ENCODE results near the gene HOXA11. TPM values are rescaled to one million over a fixed set of nuclear protein-coding genes. Genes with fewer than 3 reads are reported as not detected.
A peak's percentile ranks its signal among the peaks of the same experiment; 100 is the strongest.

HOXA11 gene
- total and polyA plus RNA-seq, 5 donors, result not detected

DNA sequence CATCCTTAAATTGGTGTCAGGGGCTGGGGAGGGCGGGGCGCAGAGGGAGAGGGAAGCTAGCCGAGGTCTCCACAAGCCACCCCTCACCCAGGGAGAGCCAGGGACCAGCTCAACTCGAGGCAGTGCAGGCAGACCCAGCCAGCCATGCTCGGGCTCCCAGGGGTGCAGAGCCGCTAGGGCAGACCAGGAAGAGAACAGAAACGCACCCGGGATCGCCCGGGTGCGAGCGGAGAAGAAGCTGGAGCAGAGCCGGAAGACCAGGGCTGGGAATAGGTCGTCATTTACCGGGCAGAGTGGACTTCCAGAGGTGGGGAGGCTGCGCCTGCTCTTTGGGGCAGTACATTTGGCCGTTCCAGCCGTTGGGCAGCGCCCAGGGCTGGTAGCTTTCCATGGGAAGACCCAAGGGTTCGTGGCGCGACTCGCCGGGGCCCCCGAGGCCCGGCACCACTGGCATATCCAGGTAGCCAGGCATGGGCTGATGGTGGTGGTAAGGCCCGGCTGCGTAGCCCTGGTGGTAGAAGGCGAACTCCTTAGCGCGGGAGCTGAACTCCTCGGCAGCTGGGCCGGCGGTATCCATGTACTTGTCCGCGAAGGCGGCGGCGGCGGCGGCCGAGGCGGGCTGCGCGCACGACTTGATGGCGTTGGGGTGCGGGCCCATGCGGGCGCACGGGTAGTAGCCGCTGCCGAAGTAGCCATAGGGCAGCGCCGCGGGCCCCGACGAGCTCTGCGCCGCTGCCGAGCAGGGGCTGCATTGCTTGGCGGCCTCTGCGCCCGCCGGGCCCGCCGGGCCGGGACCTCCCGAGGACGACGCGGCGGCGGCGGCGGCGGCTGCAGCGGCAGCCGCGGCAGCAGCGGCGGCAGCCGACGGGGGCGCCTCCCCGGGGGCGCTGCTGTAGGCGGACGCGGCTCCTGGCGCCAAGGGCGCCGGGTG, 14.1 kb upstream of the HOXA11 start:
- ATAC-seq, result no peak

DNA sequence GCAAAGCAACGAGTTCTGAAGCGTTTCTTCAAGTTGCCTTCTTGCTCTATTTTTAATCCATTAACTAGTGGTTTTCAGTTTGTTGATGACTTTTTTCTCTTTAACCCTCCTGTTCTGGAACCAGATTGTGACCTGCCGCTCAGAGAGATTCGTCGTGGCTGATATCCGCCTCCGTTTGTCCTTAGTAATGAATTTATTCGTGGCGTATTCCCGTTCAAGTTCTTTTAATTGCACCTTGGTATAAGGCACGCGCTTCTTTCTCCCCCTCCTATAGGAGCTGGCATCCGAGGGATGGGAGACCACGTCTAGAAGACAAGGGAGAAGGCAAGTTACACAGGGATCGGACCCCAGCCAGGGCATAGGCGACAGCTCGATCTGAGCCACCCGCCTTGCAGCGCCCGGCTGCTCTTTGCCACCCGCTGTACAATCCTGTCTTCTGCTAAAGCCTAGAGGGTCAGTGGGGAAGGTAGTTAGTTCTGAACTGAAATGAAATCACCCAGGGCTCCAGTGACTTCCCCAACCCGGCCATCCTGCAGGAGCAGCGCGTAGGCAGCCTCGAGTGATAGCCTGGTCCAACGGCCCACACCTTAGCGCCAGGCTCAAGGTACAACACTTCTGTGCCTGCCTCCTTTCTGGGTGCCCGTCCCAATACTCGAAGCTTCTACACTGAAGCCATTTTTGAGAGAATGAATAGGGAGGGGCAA, 13.3 kb upstream of the HOXA11 start:
- Histone ChIP-seq H3K9me3 (ENCODE audit: control insufficient read depth, low read length) (no peaks in the 10 kb centered on the region), H3K4me1 (ENCODE audit: control insufficient read depth, insufficient read depth, low read length) (no peaks in the 10 kb centered on the region), H3K27me3 (ENCODE audit: control insufficient read depth, insufficient read depth) (no peaks in the 10 kb centered on the region), H3K27ac (ENCODE audit: low read length) (no peak overlapping the region), H3K4me3 (ENCODE audit: low read length) (no peak overlapping the region)
- DNase-seq (no peak), ATAC-seq (no peak)
- intact Hi-C loops (cut with DNase I), result loop anchor here in 2 of 4 donors (5.0 to 10.0 kb wide), 6 partner anchors 379 to 897 kb away; no protein-coding TSS in a partner anchor
- 11% methylated on average over 29 of the region's 29 CpGs for WGBS

More for the DNA sequence above, 14.1 kb upstream of the HOXA11 start:
- peak overlapping the region; percentile 63 for H3K4me3 ChIP-seq (ENCODE audit: low read length)
- H3K4me1 ChIP-seq (ENCODE audit: control insufficient read depth, insufficient read depth, low read length), result no peaks in the 10 kb centered on the region
- H3K27me3 ChIP-seq (ENCODE audit: control insufficient read depth, insufficient read depth), result no peaks in the 10 kb centered on the region
- no peak overlapping the region for H3K27ac ChIP-seq (ENCODE audit: low read length)
- intact Hi-C loops (cut with DNase I), result loop anchor here in 2 of 4 donors (5.0 to 10.0 kb wide), 6 partner anchors 378 to 896 kb away; no protein-coding TSS in a partner anchor
- WGBS, result 2% methylated on average over 93 of the region's 93 CpGs
- H3K9me3 ChIP-seq (ENCODE audit: control insufficient read depth, low read length), result no peaks in the 10 kb centered on the region
- DNase-seq, result peak in 1 of 3 donors; percentile 51

DNA sequence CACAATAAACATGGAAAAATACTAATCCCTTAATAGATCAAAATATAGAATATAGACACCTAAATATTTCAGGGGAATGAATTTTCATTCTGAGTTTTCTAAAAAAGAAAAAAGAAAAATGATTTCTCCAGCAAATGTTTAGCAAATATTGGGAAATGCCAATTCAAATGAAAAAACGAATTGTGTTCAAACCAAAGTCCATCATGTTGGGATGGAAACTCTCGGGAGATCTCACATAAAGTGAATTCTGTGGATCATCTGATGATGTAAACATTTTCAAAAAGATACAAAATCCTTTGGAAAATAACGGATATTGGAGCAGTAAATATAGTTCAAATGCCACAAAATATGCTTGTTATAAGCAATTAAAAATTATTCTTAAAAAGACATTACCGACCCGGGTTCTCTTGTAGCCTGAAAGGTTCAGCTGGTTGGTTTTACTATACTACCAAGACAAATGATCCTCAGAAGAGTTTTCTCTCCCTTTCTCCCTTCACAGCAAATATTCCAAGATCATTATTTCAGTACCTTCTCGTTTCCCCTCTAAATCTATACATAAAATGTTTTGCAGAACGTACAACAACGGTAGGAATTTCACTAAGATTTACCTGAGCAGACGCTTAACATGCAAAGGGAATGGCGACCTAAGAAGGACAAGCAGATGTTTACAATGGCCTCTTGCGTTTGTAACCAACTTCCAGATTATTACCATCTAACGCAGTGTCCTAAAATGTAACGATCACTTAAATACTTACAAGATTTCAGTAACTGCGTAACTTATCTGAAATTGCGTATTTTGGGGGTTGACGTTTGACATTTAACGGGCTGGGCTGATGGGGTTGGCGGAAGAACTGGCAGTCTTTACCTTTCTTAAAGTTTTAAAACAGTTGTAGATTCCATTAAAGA, 12.4 kb upstream of the HOXA11 start:
- Histone ChIP-seq H3K27ac (ENCODE audit: low read length) (no peak overlapping the region), H3K4me1 (ENCODE audit: control insufficient read depth, insufficient read depth, low read length) (peaks cover 3% of the 10 kb centered on the region), H3K4me3 (ENCODE audit: low read length) (no peak overlapping the region), H3K27me3 (ENCODE audit: control insufficient read depth, insufficient read depth) (no peaks in the 10 kb centered on the region), H3K9me3 (ENCODE audit: control insufficient read depth, low read length) (no peaks in the 10 kb centered on the region)
- intact Hi-C loops (cut with DNase I), result loop anchor here in 2 of 4 donors (5.0 to 10.0 kb wide), 6 partner anchors 380 to 897 kb away; no protein-coding TSS in a partner anchor
- DNase-seq (no peak), ATAC-seq (no peak)
- WGBS, result 19% methylated on average over 18 of the region's 18 CpGs

DNA sequence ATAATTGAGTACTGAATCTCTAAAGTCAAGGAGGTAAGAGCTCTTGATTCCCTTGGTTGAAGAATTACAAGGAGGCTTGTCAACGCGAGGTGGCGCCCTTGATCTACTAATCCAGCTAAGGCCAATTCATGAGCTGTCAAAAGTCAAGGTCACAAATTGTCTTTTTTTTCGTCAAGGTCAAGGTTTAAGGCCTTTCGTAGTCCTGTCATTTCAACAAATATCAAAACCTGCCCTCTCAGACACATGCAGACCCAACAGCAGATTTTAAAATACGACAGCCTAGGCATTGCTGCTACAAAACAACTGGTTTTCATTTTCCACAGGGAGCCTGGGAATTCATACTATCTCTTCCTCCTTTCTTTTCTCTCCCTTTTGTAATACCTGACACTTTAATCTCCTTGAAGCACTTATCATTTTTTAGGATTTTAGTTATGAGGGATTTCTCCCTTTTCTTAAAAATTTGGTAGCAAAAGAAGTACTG, 11.3 kb upstream of the HOXA11 start:
- H3K4me1 ChIP-seq (ENCODE audit: control insufficient read depth, insufficient read depth, low read length), result peaks cover 3% of the 10 kb centered on the region
- H3K4me3 ChIP-seq (ENCODE audit: low read length), result no peak overlapping the region
- 3% methylated on average over 6 of the region's 6 CpGs for WGBS
- no peak overlapping the region for H3K27ac ChIP-seq (ENCODE audit: low read length)
- H3K9me3 ChIP-seq (ENCODE audit: control insufficient read depth, low read length), result no peaks in the 10 kb centered on the region
- intact Hi-C loops (cut with DNase I), result loop anchor here in 2 of 4 donors (5.0 to 10.0 kb wide), 6 partner anchors 381 to 898 kb away; no protein-coding TSS in a partner anchor
- H3K27me3 ChIP-seq (ENCODE audit: control insufficient read depth, insufficient read depth), result no peaks in the 10 kb centered on the region
- ATAC-seq, result no peak
- peak; percentile 81 to 94 (median 90) for DNase-seq

DNA sequence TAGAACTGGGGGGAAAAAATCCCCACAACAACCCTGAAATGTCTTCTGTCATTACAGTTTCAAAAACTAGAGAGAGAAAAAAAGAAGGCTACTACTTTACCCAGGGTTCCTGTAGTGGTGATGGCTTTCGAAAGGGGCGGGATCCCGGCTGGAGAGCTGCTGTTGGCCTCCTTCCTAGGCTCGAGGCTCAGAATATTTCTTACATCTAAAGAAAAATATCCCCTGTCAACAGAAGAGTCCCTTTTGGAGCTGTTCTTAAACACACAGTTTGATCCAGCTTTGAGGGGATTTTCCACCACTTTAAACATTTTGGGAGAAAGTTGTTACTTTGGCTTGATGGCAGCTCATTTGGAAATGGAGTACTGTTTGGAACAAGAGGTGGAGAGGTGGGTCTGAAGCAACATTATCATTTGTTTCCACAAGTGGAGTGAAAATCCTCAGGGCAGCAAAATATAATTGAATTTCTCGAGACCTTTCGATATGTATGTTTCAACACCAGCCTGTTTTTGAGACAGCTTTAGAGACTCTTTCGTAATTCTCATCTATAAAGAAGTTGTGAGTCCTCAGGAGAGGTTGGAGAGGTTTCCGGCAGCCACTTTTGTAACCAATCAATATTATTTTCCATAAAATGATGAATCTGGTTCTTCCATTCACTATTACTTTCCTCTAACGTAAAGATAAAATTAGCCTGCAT, 9.8 kb upstream of the HOXA11 start:
- peaks cover 3% of the 10 kb centered on the region for H3K4me1 ChIP-seq (ENCODE audit: control insufficient read depth, insufficient read depth, low read length)
- ATAC-seq (no peak), DNase-seq (no peak)
- H3K9me3 ChIP-seq (ENCODE audit: control insufficient read depth, low read length), result no peaks in the 10 kb centered on the region
- intact Hi-C loops (cut with DNase I), result loop anchor here in 2 of 4 donors (5.0 to 10.0 kb wide), 6 partner anchors 382 to 900 kb away; no protein-coding TSS in a partner anchor
- H3K4me3 ChIP-seq (ENCODE audit: low read length), result no peak overlapping the region
- WGBS, result 29% methylated on average over 9 of the region's 9 CpGs
- no peak overlapping the region for H3K27ac ChIP-seq (ENCODE audit: low read length)
- no peaks in the 10 kb centered on the region for H3K27me3 ChIP-seq (ENCODE audit: control insufficient read depth, insufficient read depth)

DNA sequence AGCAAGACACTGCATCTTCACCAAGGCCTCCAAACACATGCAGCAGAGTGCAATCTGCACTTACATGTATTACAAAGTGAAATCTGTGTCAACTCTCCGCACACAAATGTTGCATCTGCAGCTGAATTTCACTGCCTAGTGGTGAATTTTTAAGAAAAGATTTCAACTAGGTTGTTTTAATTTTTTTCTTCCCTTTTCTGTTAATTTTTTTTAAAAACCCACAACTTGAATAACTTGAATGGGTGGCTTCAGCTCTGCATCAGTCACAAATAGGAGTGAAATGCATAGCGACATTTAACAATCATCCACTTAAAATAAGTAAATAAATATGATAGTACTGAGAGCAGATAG, 8.9 kb upstream of the HOXA11 start:
- DNase-seq (no peak), ATAC-seq (no peak)
- intact Hi-C loops (cut with DNase I), result loop anchor here in 2 of 4 donors (10.0 kb wide), 3 partner anchors 731 to 901 kb away; no protein-coding TSS in a partner anchor
- Histone ChIP-seq H3K4me3 (ENCODE audit: low read length) (no peak overlapping the region), H3K4me1 (ENCODE audit: control insufficient read depth, insufficient read depth, low read length) (peaks cover 3% of the 10 kb centered on the region), H3K27me3 (ENCODE audit: control insufficient read depth, insufficient read depth) (no peaks in the 10 kb centered on the region), H3K9me3 (ENCODE audit: control insufficient read depth, low read length) (no peaks in the 10 kb centered on the region), H3K27ac (ENCODE audit: low read length) (no peak overlapping the region)
- WGBS, result 41% methylated on average over 2 of the region's 2 CpGs

DNA sequence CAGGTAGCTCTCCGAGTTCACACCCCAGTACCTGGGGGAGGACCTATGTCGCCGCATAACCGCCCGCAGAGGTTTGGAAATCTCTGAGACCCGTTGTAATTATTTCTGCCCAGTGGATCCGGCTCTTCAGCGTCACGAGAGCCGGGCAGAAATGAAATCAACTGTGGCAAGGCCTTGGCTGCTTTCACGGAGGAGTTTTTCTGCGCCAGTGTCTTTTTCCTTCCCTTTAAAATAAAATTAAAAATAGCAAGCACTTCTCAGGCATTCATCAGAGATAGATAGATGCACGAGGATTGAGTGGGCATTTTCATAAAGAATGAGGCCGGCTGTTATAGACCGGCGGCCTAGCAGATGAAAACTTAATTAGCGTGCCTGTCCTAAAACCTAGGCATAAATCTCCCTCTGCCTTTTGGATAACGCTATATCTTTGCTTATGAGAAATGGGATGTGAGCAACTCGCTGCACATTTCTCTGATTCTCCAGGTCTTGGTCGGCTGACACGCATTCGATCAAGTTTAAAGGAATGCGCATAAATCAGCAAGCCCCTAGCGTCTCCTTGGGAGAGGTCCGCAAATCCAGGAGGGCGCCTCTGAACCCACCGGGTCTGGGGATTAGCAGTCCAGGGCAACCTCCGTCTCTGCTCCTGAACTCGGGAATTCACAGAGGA, 8.4 kb upstream of the HOXA11 start:
- ATAC-seq (no peak), DNase-seq (no peak)
- no peak overlapping the region for H3K4me3 ChIP-seq (ENCODE audit: low read length)
- no peak overlapping the region for H3K27ac ChIP-seq (ENCODE audit: low read length)
- WGBS, result 18% methylated on average over 29 of the region's 29 CpGs
- no peaks in the 10 kb centered on the region for H3K9me3 ChIP-seq (ENCODE audit: control insufficient read depth, low read length)
- no peaks in the 10 kb centered on the region for H3K27me3 ChIP-seq (ENCODE audit: control insufficient read depth, insufficient read depth)
- peaks cover 4% of the 10 kb centered on the region for H3K4me1 ChIP-seq (ENCODE audit: control insufficient read depth, insufficient read depth, low read length)
- intact Hi-C loops (cut with DNase I), result loop anchor here in 2 of 4 donors (10.0 kb wide), 3 partner anchors 731 to 901 kb away; no protein-coding TSS in a partner anchor

DNA sequence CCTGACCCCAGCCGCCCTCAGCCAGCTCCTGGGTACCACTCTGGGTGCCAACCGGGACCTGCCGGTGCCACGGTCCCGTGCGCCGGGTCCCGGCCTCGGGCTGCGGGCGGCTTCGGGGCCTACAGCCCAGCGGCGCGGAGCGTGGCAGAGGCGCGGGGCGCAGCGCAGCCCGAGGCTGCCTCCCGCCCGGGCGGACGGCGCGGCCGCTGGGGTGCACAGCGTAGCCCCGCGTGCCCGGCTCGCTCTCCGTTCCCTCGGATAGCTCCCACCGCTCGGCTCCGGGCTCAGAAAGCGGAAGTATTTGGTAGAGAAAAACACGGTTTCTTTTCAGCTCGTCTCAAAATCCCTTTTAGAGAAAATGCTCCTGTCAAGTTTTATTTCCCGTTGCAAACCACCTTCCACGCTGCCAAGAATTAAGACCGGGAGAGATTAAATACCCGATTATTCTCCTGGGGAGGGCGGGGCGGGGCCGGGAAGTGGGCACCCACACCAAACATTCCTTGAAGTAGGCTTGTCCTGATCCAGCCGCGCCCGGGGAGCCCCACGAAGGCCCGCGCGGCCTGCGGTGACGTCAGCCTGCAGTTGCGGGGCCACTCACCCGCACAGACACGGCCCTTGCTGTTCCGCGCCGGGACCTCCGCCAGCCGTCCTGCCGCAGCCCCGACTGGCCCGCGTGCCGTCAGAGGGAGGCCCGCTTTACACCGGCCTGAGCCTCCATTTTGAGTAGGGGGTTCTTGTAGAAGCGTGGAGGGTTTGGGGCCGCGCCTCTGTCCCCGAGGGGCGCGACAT, 7.7 kb upstream of the HOXA11 start:
- WGBS, result 1% methylated on average over 78 of the region's 78 CpGs
- no peaks in the 10 kb centered on the region for H3K9me3 ChIP-seq (ENCODE audit: control insufficient read depth, low read length)
- DNase-seq (peak in 1 of 3 donors; percentile 51), ATAC-seq (peak; percentile 32 to 59)
- H3K27me3 ChIP-seq (ENCODE audit: control insufficient read depth, insufficient read depth), result no peaks in the 10 kb centered on the region
- H3K4me3 ChIP-seq (ENCODE audit: low read length), result peak overlapping the region; percentile 13
- intact Hi-C loops (cut with DNase I), result loop anchor here in 2 of 4 donors (10.0 kb wide), 3 partner anchors 732 to 902 kb away; no protein-coding TSS in a partner anchor
- H3K27ac ChIP-seq (ENCODE audit: low read length), result no peak overlapping the region
- H3K4me1 ChIP-seq (ENCODE audit: control insufficient read depth, insufficient read depth, low read length), result peaks cover 6% of the 10 kb centered on the region
